Measurements from ENCODE around the gene CNNM1. TPM values are rescaled to one million over a fixed set of nuclear protein-coding genes. Genes with fewer than 3 reads are reported as not detected.

CNNM1 gene
- total RNA-seq, 1 experiment from 2014 or later: 0.90 TPM

GRCh38 chr10:99431190-99431760 lies 102.1 kb downstream of the CNNM1 start (continued):
- peak; percentile 52; the same call in 1 of the 2 replicates for TF ChIP-seq PRDM15 (CRISPR knock-in tag; IDR thresholded peaks at IDR 0.05)
- TF ChIP-seq, protein P1, sequence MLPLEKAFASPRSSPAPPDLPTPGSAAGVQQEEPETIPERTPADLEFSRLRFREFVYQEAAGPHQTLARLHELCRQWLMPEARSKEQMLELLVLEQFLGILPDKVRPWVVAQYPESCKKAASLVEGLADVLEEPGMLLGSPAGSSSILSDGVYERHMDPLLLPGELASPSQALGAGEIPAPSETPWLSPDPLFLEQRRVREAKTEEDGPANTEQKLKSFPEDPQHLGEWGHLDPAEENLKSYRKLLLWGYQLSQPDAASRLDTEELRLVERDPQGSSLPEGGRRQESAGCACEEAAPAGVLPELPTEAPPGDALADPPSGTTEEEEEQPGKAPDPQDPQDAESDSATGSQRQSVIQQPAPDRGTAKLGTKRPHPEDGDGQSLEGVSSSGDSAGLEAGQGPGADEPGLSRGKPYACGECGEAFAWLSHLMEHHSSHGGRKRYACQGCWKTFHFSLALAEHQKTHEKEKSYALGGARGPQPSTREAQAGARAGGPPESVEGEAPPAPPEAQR (CRISPR knock-in tag; IDR thresholded peaks at IDR 0.05): no peak
- TF ChIP-seq HMGXB4 (CRISPR knock-in tag; IDR thresholded peaks at IDR 0.05): no peak

GRCh38 chr10:99432047-99432446 lies 102.9 kb downstream of the CNNM1 start:
- DNase-seq (ENCODE audit: low spot score): no peak
- Mint-ChIP-seq H3K9me3 (no peaks in the 10 kb centered on the region), H3K4me1 (peaks cover 14% of the 10 kb centered on the region), H3K27ac (no peak overlapping the region), H3K36me3 (no peaks in the 10 kb centered on the region), H3K27me3 (ENCODE audit: low read depth) (no peaks in the 10 kb centered on the region), H3K4me3 (peak overlapping the region; percentile 99)
- CTCF ChIA-PET: interaction anchor here (1.5 kb wide), 1 partner anchor 19 kb away, joined by 4 read pairs; no protein-coding TSS in a partner anchor
- no peak for TF ChIP-seq NR3C1 (CRISPR knock-in tag; conservative IDR thresholded peaks at IDR 0.05; ENCODE audit: low read depth)
- ATAC-seq: no peak
- POLR2A ChIA-PET: no interaction called here

DNA sequence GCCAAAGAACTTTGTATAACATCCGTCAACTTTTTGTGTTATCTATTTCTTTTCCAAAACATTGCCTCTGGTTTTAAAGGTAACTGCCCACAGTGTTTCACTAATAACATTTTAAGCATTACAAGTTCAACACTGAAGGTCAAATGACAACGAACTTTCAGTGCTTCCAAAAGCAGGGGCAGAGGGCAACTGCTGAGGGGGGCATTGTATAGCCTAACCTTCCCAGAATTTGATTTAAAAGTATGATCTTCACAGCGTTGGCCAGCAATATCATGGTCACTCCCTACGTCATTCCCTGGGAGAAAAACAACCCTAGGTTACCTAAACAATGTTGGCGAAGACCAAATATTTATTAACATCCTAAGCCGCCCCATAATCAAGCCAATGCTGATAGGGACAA lies 103.7 kb downstream of the CNNM1 start:
- ChIA-PET CTCF (interaction anchor here (0.8 to 1.0 kb wide), 6 partner anchors 9 to 185 kb away, joined by 3 to 11 read pairs (median 4); no protein-coding TSS in a partner anchor), POLR2A (no interaction called here)
- Mint-ChIP-seq H3K27me3 (ENCODE audit: low read depth) (no peaks in the 10 kb centered on the region), H3K4me1 (peaks cover 14% of the 10 kb centered on the region), H3K4me3 (no peak overlapping the region), H3K9me3 (no peaks in the 10 kb centered on the region), H3K36me3 (no peaks in the 10 kb centered on the region), H3K27ac (no peak overlapping the region)
- no peak for DNase-seq (ENCODE audit: low spot score)
- TF ChIP-seq FOXP4 (CRISPR knock-in tag; IDR thresholded peaks at IDR 0.05): no peak
- TF ChIP-seq, protein P2, sequence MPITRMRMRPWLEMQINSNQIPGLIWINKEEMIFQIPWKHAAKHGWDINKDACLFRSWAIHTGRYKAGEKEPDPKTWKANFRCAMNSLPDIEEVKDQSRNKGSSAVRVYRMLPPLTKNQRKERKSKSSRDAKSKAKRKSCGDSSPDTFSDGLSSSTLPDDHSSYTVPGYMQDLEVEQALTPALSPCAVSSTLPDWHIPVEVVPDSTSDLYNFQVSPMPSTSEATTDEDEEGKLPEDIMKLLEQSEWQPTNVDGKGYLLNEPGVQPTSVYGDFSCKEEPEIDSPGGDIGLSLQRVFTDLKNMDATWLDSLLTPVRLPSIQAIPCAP (CRISPR knock-in tag; IDR thresholded peaks at IDR 0.05): no peak
- TF ChIP-seq, protein P3, sequence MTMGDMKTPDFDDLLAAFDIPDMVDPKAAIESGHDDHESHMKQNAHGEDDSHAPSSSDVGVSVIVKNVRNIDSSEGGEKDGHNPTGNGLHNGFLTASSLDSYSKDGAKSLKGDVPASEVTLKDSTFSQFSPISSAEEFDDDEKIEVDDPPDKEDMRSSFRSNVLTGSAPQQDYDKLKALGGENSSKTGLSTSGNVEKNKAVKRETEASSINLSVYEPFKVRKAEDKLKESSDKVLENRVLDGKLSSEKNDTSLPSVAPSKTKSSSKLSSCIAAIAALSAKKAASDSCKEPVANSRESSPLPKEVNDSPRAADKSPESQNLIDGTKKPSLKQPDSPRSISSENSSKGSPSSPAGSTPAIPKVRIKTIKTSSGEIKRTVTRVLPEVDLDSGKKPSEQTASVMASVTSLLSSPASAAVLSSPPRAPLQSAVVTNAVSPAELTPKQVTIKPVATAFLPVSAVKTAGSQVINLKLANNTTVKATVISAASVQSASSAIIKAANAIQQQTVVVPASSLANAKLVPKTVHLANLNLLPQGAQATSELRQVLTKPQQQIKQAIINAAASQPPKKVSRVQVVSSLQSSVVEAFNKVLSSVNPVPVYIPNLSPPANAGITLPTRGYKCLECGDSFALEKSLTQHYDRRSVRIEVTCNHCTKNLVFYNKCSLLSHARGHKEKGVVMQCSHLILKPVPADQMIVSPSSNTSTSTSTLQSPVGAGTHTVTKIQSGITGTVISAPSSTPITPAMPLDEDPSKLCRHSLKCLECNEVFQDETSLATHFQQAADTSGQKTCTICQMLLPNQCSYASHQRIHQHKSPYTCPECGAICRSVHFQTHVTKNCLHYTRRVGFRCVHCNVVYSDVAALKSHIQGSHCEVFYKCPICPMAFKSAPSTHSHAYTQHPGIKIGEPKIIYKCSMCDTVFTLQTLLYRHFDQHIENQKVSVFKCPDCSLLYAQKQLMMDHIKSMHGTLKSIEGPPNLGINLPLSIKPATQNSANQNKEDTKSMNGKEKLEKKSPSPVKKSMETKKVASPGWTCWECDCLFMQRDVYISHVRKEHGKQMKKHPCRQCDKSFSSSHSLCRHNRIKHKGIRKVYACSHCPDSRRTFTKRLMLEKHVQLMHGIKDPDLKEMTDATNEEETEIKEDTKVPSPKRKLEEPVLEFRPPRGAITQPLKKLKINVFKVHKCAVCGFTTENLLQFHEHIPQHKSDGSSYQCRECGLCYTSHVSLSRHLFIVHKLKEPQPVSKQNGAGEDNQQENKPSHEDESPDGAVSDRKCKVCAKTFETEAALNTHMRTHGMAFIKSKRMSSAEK (CRISPR knock-in tag; IDR thresholded peaks at IDR 0.05; ENCODE audit: borderline replicate concordance): no peak
- no peak for TF ChIP-seq ERG (CRISPR knock-in tag; IDR thresholded peaks at IDR 0.05)
- no peak for TF ChIP-seq TEAD1 (CRISPR knock-in tag; IDR thresholded peaks at IDR 0.05)
- TF ChIP-seq TP53 (CRISPR knock-in tag; IDR thresholded peaks at IDR 0.05): no peak
- TF ChIP-seq E2F4 (CRISPR knock-in tag; IDR thresholded peaks at IDR 0.05; ENCODE audit: borderline replicate concordance, low read depth): no peak
- no peak for TF ChIP-seq ZNF396 (CRISPR knock-in tag; IDR thresholded peaks at IDR 0.05; ENCODE audit: borderline replicate concordance)
- no peak for TF ChIP-seq MLX (CRISPR knock-in tag; IDR thresholded peaks at IDR 0.05)
- no peak for TF ChIP-seq CBFB (CRISPR knock-in tag; IDR thresholded peaks at IDR 0.05; ENCODE audit: low read depth)
- ATAC-seq: no peak
